Panc1 (cell line): ENCODE results near the gene IGFBP1. TPM values are rescaled to one million over a fixed set of nuclear protein-coding genes. Genes with fewer than 3 reads are reported as not detected.

ENCODE experiments used
- ATAC-seq: fragments of 200-7000 bp; cut with Tn5 transposase; 2 replicates; pipeline ENCODE4 v1.9.1; 2020; ENCODE audit warnings: mild to moderate bottlenecking, moderate library complexity
- BruUV-seq: library from RNA; stranded (reverse); fragments of 400-500 nt; replicated peaks from 2 replicates; lab custom pipeline; 2021; lab: Mats Ljungman, UMichigan
- CTCF ChIA-PET: fragments of 300-600 bp; sonication (Branson Sonifier 250); formaldehyde crosslinking; loops from one replicate; lab custom pipeline; 2022; ENCODE audit warnings: antibody characterized with exemption; lab: Charles Lee
- POLR2A ChIA-PET: fragments of 300-600 bp; sonication (Branson Sonifier 250); formaldehyde crosslinking; loops from one replicate; lab custom pipeline; 2022; ENCODE audit warnings: antibody characterized with exemption; lab: Charles Lee
- DNase-seq: peaks from one replicate; pipeline ENCODE4 v3.0.0-alpha.2; 2010; ENCODE audit warnings: low read depth, low spot score
- H3K27ac ChIP-seq: 2 replicates; pipeline ENCODE4 v1.5.1; 2011; ENCODE audit warnings: mild to moderate bottlenecking, low read length, inconsistent platforms
- H3K27me3 ChIP-seq: fragments of 200-500 bp; sonication (Bioruptor generic); 2 replicates; pipeline ENCODE4 v1.6.0; 2014; ENCODE audit warnings: low read length, inconsistent platforms; ENCODE audit not compliant: control insufficient read depth, insufficient read depth
- H3K36me3 ChIP-seq: fragments of 200-500 bp; sonication (Bioruptor generic); 2 replicates; pipeline ENCODE4 v1.5.1; 2014; ENCODE audit warnings: inconsistent platforms, mild to moderate bottlenecking, low read length, moderate library complexity; ENCODE audit not compliant: control insufficient read depth, insufficient read depth
- H3K4me1 ChIP-seq: 2 replicates; pipeline ENCODE4 v1.5.1; 2011; ENCODE audit warnings: inconsistent platforms, mild to moderate bottlenecking, low read length, moderate library complexity; ENCODE audit not compliant: control insufficient read depth, insufficient read depth
- H3K4me3 ChIP-seq, 2 experiments: 2 replicates each; pipeline ENCODE4 v1.5.1; 2011 to 2012; ENCODE audit warnings: low read depth in 2 of 2, low read length in 2 of 2, mild to moderate bottlenecking in 2 of 2, inconsistent platforms in 1 of 2, moderate library complexity in 1 of 2
- H3K9me3 ChIP-seq: fragments of 200-500 bp; sonication (Bioruptor generic); 2 replicates; pipeline ENCODE4 v1.5.1; 2014; ENCODE audit warnings: low read depth, mild to moderate bottlenecking, inconsistent platforms, low read length, moderate library complexity; ENCODE audit not compliant: control insufficient read depth, insufficient read depth
- CTCF ChIP-seq: fragments of 450-650 bp; IDR thresholded peaks from 2 replicates; pipeline ENCODE4 v1.5.1; 2017; ENCODE audit warnings: mild to moderate bottlenecking
- POLR2AphosphoS5 ChIP-seq: IDR thresholded peaks from 2 replicates; pipeline ENCODE4 v1.6.1; 2012; ENCODE audit warnings: mild to moderate bottlenecking, low read depth, low read length, moderate library complexity
- REST ChIP-seq, 2 experiments: IDR thresholded peaks; 2 replicates each; pipeline ENCODE4 v1.6.1; 2011 to 2012; ENCODE audit warnings: low read depth in 2 of 2, control low read depth in 1 of 2, low read length in 1 of 2, mild to moderate bottlenecking in 1 of 2, moderate library complexity in 1 of 2; ENCODE audit not compliant: insufficient read depth in 1 of 2
- SIN3A ChIP-seq: IDR thresholded peaks from 2 replicates; pipeline ENCODE4 v1.6.1; 2012; ENCODE audit warnings: low read depth, mild to moderate bottlenecking, low read length, moderate library complexity, borderline replicate concordance; ENCODE audit not compliant: insufficient read depth
- TCF7L2 ChIP-seq: IDR thresholded peaks from 2 replicates; pipeline ENCODE4 v1.6.1; 2011; ENCODE audit warnings: mild to moderate bottlenecking, low read depth, low read length, inconsistent platforms
- in situ Hi-C: cut with HindIII; loops from 2 replicates; pipeline ENCODE4 v1.10.0; 2016; ENCODE audit warnings: low sequenced_read_pairs, low pct_unique_long_range_greater_than_20kb
- intact Hi-C: fragments of 100-400 bp; cut with micrococcal nuclease; formaldehyde crosslinking; loops from one replicate; pipeline ENCODE4 v1.10.0; 2022; ENCODE audit not compliant: unreplicated experiment
- total RNA-seq: library from RNA; stranded (reverse); gene quantifications from one replicate; pipeline ENCODE4 v1.2.1, GENCODE V29; 2021; ENCODE audit not compliant: unreplicated experiment

Gene IGFBP1
- total RNA-seq, 1 experiment from 2014 or later: 0.33 TPM

- Histone ChIP-seq H3K4me1 (peaks cover 8% of the 10 kb centered on the region; the same call in 1 of the 2 replicates), H3K27ac (no peak overlapping the region), H3K36me3 (no peaks in the 10 kb centered on the region), H3K27me3 (no peaks in the 10 kb centered on the region), H3K9me3 (no peaks in the 10 kb centered on the region), H3K4me3 (no peak overlapping the region)
- POLR2A ChIA-PET: no interaction called here
- TF ChIP-seq REST (IDR thresholded peaks at IDR 0.05; ENCODE audit: insufficient read depth in 1 of 2, low read depth in 2 of 2, low read length in 1 of 2) (no peak), CTCF (no peak), POLR2AphosphoS5 (no peak), TCF7L2 (no peak), SIN3A (no peak)
- DNase-seq: no peak
- ATAC-seq: no peak
- BruUV-seq: no TSS peak
- intact Hi-C loops: loop anchor here (10.0 kb wide), 1 partner anchor 567 kb away; no protein-coding TSS in a partner anchor
- CTCF ChIA-PET: no interaction called here
- in situ Hi-C loops: no loop called here
These were observed 39.4 kb downstream of the IGFBP1 start for GRCh38 chr7:45927721-45928120.

GRCh38 chr7:45930967-45931366 is 42.7 kb downstream of the IGFBP1 start:
- no peak for TF ChIP-seq POLR2AphosphoS5
- TF ChIP-seq CTCF: no peak
- no peak for TF ChIP-seq SIN3A

More at GRCh38 chr7:45930967-45931366, 42.7 kb downstream of the IGFBP1 start:
- ATAC-seq (no peak), DNase-seq (no peak)
- intact Hi-C loops (no loop called here), in situ Hi-C loops (no loop called here)
- no peaks in the 10 kb centered on the region for H3K36me3 ChIP-seq
- H3K4me3 ChIP-seq: no peak overlapping the region
- ChIA-PET POLR2A (no interaction called here), CTCF (interaction anchor here (0.6 kb wide), 1 partner anchor 587 kb away, joined by 3 read pairs; no protein-coding TSS in a partner anchor)
- no TSS peak for BruUV-seq
- H3K27ac ChIP-seq: no peak overlapping the region
- H3K4me1 ChIP-seq: no peaks in the 10 kb centered on the region
- no peaks in the 10 kb centered on the region for H3K9me3 ChIP-seq
- no peaks in the 10 kb centered on the region for H3K27me3 ChIP-seq
